NCI-H2227 (cell line): ENCODE results near the gene MTERF2.

Experiments
- DNase-seq: peaks from one replicate; lab custom pipeline; 2025; ENCODE audit not compliant: unreplicated experiment; lab: John Stamatoyannopoulos, UW

The MTERF2 gene

DNA sequence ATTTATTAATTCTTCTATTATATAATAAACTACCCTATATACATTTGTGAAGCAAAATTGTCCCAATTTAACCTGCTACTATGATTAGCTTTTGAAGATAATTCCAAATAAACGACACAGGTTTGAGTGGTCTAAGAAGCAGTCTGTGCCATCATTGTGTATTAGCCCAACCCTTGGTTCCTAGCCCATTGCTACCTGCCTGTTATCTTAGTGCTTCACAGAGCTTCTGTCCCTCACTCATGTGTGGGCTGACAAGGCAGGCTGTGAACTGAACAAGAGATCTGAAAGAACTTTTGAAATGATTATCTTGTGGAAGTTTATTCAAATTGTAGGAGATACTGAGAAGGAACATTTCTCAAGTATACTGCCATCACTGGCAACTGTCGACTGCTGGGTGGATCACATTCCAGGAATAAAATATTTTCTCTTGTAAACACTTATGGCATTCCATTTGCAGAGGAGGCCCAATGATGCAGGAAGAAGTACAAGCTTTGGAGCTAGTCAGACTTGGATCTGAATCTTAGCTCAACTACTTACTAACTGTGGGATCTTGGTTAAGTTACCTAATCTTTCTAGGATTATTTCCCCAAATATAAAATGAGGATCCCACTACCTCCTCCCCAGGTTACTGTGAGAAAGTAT, 7.8 kb upstream of the MTERF2 start:
- no peak for DNase-seq

GRCh38 chr12:106987846-106988245, 900 bp upstream of the MTERF2 start:
- DNase-seq: no peak

DNA sequence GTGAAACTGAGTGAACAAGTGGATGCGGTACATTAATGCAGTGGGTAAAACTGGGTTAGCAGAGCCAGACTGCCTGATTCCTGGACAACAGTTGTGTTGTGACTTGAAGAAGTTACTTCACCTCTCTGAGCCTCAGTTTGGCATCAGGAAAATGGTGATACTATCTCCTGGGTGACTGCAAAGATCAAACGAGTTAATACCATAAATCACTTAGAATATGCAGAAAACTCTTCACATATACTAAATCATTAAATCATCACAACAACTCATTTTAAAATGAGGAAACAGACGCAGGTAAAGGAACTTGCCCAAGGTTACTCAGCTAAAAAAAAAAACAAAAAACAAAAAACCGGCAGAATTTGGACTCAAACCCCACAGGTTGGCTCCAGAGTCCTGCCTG, 811 bp downstream of the MTERF2 start:
- no peak for DNase-seq

- no peak for DNase-seq
These were observed 1.5 kb downstream of the MTERF2 start for GRCh38 chr12:106985479-106985878.

DNA sequence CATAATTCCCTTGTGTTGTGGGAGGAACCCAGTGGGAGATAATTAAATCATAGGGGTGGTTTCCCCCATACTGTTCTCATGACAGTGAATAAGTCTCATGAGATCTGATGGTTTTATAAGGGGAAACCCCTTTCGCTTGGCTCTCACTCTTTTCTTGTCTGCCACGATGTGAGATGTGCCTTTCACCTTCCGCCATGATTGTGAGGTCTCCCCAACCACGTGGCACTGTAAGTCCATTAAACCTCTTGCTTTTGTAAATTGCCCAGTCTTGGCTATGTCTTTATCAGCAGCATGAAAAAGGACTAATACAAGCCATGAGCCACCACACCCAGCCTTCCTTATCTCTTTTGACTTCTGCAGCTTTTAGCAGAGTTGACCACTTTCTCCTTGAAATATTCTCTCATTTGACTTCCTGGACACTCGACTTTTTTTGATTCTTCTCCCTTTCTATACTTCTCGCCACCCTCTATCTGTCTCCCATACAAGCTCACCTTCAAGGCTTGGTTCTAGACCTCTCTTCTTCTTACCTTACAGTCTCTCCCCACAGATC, 2.3 kb downstream of the MTERF2 start:
- DNase-seq: no peak

- DNase-seq: no peak
These were observed 4.7 kb downstream of the MTERF2 start for GRCh38 chr12:106982229-106982628.

DNA sequence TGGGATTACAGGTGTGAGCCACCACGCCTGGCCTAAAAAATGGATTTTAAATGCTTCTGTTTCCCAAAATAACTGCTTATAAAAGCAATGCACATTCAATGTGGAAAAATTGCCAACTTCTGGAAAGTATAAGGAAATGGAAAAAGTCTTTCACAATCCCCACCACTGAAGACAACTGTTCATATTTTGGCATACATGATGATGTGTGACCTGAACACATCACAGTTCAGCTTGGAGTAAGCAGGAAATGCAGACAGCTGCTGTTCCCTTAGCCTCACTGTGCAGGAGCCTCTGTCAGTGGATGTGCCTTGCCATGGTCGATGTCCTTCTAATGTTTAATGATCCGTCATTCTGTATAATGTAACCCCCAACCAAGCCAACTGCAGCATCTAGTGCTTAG, 5.2 kb downstream of the MTERF2 start:
- DNase-seq: no peak

- no peak for DNase-seq
These were observed 6.0 kb downstream of the MTERF2 start for GRCh38 chr12:106980944-106981343.

GRCh38 chr12:106978035-106978800, 8.7 kb downstream of the MTERF2 start:
- DNase-seq: peak; percentile 45

- no peak for DNase-seq
These were observed 10.3 kb downstream of the MTERF2 start for GRCh38 chr12:106976668-106977067.

DNA sequence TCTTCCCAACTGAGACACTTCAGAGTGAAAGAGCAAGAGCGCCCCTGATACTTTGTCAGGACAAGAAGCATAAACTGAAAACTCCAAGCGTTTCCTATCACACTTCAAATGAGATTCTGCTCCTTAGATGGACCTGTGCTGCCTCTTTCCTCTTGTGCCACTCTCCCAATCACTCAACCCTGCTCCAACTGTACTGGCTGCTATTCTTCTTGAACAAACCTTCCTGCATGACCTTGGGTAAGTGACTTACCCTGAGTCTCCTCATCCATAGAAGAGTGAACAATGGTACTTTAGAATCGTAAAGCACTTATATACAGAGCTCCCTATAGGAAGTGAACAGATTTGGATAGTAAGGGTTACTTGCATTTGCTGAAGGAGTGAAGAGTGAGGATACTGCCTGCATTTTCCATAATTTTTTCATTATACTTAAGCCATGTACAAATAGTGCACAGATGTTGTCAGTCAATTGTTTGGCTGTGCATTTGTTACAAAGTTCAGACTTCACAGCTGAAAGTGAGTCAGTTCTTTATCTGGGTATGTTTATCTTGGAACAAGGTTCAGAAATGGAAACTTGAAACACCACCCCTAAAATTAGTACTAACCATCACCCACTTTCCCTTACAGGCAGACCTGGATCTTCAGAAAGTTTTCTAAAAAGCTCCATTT, 10.8 kb downstream of the MTERF2 start:
- no peak for DNase-seq

DNA sequence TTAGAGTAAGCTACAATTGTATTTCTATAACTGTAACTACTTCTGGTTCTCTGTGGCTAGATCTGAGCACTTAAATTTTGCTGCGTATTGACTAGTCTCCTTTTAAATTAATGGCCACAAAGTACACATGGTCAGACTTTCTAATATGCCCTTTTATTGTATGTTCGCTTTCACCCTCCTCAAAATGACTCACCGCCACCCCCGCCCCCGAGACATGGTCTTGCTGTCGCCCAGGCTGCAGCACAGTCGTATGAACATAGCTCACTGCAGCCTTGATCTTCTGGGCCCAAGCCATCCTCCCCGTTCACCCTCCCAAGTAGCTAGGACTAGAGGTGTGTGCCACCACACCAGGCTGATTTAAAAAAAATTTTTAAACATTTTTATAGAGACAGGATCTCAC, 11.8 kb downstream of the MTERF2 start:
- DNase-seq: no peak

DNA sequence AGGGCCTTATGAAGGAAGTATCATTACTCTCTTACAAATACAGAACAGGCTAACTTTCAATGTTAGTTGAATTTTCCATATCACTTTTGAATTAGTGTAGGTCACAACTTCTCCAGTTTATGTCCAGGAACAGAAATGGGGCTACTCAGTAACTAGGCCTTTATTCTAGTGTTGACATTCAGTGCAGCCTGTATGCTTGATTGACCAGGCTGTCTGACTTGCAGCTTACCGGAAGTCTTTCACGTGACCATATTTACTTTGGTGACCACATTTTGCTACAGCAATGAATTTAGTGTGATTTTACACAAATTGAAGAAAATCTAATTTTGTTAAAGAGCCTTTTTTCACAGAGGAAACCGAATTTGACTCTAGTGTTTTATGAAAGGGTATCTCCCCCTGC, 12.4 kb downstream of the MTERF2 start:
- no peak for DNase-seq

GRCh38 chr12:106973545-106973944, 13.4 kb downstream of the MTERF2 start:
- no peak for DNase-seq

DNA sequence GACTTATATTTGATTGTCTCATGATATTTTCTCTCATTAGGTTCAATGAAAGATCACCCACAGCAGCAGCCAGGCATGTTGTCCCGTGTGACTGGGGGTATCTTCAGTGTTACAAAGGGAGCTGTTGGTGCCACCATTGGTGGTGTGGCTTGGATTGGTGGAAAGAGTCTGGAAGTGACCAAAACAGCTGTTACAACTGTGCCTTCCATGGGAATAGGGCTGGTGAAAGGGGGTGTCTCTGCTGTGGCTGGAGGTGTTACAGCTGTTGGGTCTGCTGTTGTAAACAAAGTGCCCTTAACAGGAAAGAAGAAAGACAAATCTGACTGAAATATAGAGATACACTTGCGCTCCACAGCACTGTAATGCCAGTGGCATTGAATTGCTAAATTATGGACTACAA, 15.9 kb downstream of the MTERF2 start:
- DNase-seq: no peak

DNA sequence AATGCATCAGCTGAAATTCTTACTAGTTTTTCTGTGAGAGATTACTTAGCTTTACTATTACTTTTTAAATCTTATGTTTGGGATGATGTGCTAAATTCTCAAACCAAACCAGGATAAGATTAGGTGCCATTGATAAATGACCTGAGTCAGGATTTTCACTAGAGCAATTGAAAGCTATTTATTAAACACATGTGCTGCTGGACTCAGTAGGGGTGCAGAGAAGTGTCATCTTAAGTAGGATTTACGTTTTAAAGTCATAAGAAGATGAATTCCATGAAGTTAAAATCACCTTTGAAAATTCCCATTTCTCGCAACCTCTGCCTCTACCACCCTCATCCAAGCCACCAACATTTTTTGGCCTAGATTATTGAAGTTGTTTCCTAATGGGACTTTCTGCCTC, 22.4 kb downstream of the MTERF2 start:
- no peak for DNase-seq

DNA sequence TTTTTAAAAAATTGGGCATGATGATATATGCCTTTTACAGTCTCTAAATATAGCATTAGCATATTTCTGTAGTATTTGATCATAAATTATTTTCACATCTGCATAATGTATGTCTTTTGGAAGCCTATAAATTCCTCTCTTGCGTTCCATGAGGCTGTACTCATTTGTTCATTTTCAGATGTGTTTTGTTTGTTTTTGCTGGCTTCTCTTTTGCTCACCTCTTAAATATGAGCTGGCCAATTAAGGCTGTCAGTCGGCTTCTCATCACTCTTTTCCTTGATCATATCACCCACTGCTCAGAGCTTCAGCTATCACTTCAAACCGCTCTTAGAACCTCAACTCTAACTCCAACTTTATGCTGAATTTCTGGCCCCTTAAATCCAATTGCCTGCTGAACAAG, 24.7 kb downstream of the MTERF2 start:
- no peak for DNase-seq

DNA sequence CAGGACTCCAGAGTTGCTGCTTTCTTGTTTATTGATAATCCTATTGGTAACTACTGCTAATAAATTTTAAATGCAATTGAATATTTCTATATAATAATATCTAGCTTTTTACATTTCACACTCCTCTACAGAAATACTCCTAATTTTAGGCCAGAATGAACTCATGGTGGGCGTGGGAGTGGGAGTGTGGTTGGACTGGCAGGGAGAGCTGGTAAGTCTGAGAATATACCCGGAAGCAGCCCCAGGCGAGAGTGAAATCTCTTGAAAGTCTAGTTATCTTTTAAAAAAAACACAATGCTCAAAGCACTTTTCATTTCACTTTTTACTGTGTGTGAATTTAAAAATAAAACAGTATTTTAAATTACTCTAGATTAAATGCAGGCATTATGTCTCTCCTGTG, 26.5 kb downstream of the MTERF2 start:
- DNase-seq: no peak

DNA sequence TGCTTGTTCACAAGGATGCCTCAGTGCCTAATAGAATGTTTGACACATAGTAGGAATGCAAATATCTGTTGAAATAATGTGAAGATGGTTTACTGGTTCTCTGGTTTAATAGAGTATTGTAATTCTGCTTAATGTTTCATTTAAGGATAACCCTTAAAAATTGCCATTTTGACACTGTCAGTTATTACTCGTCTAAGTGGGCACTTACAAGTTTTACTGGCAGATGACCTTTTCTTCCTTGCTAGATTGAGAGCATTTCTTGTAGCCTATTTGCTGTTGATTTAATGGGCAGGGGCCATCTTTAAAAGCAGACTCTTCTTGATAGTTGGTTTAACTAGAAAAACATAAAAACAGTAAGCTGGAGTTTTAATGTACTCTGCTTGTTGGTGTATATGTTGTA, 29.4 kb downstream of the MTERF2 start:
- DNase-seq: peak; percentile 21

DNA sequence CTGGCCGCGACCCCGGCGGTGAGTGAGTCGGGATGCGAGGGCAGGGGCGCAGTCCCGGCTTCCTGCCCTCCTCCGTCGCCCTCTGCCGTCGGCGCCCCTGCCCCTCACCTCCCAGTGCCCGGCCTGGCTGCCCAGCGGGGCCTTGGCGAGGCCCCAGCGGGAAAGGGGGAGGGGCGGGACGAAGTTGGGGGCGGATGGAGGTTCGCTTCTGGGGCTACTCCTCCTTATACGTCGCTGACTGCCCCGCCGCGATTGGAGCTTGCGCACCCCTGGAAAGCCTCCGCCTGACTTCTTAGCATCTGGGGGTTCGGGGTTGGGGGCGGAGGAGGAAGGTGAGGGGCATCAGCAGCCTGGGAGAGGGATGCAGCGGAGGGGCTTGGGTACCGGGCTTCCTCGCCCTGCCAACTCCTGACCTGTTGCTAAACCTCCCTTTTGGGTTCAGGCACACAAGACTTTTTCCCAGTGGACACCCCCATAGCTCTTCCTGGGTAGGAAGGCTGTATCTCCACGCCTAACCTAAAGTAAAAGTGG, 30.8 kb downstream of the MTERF2 start:
- peak; percentile 85 for DNase-seq

DNA sequence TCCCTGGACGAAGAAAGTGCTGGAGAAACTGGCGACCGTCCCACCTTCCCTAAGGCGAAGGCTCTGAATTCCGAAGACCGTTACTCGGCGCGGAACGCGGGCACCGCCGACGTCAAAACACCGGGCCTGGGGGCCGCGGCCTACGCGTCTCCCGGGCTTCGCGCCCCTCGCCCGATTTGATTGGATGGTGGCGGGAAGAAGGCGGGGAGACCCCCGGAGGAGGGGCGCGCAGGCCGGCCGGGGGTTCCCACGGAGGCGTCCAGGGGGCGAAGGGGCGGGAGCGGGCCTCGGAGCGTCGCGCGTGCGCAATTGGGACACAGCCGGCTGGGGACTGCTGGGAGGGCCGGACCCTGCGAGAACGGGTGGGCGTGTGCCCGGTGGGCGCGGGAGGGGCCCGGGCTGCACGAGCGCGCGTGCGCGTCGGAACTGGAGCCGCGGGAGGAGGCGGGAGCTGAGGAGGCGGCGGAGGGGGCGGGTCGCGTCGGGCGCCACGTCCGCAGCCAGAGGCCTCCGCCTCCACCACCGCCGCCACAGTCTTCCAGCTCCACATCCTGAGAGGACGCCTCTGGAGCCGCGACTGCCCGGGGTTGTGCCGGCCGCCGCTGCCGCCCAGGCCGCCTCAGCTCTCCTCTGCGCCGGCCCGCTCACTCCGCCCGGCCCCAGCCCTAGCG, 31.4 kb downstream of the MTERF2 start, which contains the start of gene TMEM263:
Gene TMEM263 (plus strand): TSS at position 531 of the 671 bp plus-strand sequence. CDS start 11,210 bp downstream, outside the sequence.
- peak; percentile 99 for DNase-seq
